Measurements from ENCODE around the gene SGF29.
A peak's percentile ranks its signal among the peaks of the same experiment; 100 is the strongest.
"Not testable (repeated sequence)": the region's sequence is repeated elsewhere in the genome, so short reads cannot be mapped to it uniquely, and the experiment has no call there.

SGF29 gene

GRCh38 chr16:28534542-28535373, 19.0 kb upstream of the SGF29 start:
- DNase-seq = no peak

- DNase-seq = no peak
Measured at GRCh38 chr16:28537076-28537475, 16.6 kb upstream of the SGF29 start.

- no peak for DNase-seq
Measured at GRCh38 chr16:28537964-28538732, 15.6 kb upstream of the SGF29 start.

- peak in 1 of 2 donors; percentile 50 for DNase-seq
Measured at GRCh38 chr16:28538733-28539596, 14.8 kb upstream of the SGF29 start, which contains the start of gene NUPR1. Gene NUPR1, minus strand, starts transcription at chr16:28538974. Its CDS starts 67 bp downstream, at chr16:28538907.

DNA sequence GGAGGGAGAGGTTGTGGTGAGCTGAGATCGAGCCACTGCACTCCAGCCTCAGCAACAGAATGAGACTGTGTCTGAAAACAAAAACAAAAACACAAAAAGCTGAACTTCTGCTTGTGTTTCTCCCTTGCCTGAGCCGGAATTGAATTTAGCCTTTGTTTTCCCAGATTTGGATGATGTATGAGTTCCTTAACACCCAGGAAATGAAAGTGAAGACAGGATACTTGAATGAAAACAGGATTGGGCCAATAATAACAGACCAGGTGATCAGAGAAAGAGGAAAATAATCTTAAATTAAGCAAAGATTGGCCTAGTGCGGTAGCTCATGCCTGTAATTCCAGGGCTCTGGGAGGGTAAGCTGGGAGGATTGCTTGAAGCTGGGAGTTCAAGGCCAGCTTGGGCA, 13.4 kb upstream of the SGF29 start:
- DNase-seq = no peak

- DNase-seq = no peak
Measured at GRCh38 chr16:28542646-28543045, 11.1 kb upstream of the SGF29 start.

DNA sequence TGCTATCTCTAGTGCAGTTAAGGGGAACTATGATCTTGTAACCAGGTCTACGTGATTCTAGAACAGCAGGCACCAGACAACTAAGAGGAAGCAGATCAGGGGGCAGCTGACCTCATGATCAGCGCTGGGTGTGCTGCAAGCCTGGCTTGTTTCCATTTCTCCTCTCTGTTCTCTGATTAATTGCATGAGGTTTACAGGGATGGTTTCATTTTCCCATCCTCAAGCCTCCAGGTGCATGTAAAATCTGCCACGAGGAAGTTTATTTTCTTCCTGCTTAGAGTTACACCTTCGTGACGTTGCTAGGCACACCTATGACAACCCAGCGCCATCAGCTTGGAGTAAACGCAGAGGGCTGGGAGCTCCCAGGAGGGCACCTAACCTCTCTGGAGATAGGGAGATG, 10.6 kb upstream of the SGF29 start:
- DNase-seq = peak; percentile 5 to 12

DNA sequence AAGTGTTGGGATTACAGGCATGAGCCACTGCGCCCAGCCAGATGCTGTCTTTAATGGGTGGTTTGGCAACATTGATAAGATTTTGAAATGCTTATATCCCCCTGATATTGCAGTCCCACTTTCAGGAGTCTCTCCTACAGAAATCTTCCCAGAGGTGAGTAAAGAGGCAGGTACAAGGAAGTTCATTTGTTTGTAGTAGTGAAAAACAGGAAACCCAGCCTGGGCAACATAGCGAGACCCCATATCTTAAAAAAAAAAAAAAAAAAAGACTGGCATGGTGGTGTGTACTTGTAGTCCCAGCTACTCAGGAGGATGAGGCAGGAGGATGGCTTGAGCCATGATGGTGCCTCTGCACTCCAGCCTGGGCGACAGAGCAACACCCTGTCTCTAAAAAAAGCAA, 8.7 kb upstream of the SGF29 start:
- no peak for DNase-seq

DNA sequence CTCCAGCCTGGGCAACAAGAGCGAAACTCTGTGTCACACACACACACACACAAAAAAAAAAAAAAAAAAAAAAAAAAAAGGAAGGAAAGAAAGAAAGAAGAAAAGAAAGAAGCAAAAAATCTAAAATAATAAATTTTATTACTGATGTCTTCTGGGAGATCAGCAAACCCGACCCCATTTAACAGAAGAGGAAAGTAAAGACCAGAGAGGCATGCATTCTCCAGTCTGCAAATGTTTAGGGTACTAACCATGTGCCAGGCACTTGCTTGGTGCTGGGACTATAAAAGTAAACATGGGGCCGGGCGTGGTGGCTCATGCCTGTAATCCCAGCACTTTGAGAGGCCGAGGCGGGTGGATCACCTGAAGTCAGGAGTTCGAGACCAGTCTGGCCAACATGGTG, 7.8 kb upstream of the SGF29 start:
- DNase-seq = not testable (repeated sequence)

DNA sequence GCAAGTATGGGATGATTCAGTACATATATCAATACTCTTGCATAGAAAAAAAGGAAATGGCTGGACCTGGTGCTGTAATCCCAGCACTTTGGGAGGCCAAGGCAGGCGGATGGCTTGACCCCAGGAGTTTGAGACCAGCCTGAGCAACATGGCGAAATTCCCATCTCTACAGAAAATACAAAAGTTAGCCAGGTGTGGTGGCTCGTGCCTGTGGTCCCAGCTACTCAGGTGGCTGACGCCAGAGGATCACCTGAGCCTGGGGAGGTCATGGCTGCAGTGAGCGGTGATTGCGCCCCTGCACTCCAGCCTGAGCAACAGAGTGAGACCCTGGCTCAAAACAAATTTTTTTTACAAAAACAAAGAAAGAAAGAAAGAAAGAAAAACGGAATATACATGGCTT, 7.1 kb upstream of the SGF29 start:
- DNase-seq = no peak

GRCh38 chr16:28548306-28548802, 5.4 kb upstream of the SGF29 start:
- DNase-seq = no peak

GRCh38 chr16:28549301-28549899, 4.3 kb upstream of the SGF29 start:
- no peak for DNase-seq

GRCh38 chr16:28554634-28555423, 1.1 kb downstream of the SGF29 start:
- no peak for DNase-seq

DNA sequence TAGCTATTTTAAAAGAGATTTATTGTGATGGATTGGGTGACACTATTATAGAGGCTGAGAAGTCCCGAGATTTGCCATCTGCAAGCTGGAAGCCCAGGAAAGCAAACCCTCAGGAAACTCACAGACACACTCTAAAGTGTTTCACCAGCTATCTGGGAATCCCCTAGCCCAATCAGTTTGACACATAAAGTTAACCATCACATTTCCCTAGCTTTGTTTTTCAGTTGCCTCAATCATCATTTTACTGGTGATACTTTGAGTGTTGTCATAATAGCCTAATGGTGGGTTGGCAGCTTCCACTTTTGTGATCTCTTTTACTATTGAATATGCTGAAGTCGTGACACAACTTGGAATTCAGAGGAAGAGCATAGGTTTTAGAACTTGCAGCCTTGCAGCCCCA, 1.8 kb downstream of the SGF29 start:
- DNase-seq = no peak

- DNase-seq = no peak
Measured at GRCh38 chr16:28556914-28557320, 3.2 kb downstream of the SGF29 start.

DNA sequence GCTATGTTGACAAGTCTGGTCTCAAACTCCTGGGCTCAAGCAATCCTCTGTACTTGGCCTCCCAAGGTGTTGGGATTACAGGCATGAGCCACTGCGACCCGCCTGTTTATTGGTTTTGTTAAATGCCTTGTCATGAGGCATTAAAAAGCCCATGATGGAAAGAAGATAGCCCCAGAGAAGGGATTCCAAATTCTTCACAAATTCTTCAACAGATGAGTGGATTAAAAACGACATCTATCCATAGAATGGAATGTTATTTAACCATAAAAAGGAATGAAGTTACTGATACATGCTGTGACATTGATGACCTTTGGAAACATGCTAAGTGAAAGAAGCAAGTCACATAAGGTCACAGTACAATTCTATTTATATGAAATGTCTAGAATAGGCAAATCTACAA, 4.7 kb downstream of the SGF29 start:
- no peak for DNase-seq

- DNase-seq = no peak
Measured at GRCh38 chr16:28561557-28562187, 8.0 kb downstream of the SGF29 start.

DNA sequence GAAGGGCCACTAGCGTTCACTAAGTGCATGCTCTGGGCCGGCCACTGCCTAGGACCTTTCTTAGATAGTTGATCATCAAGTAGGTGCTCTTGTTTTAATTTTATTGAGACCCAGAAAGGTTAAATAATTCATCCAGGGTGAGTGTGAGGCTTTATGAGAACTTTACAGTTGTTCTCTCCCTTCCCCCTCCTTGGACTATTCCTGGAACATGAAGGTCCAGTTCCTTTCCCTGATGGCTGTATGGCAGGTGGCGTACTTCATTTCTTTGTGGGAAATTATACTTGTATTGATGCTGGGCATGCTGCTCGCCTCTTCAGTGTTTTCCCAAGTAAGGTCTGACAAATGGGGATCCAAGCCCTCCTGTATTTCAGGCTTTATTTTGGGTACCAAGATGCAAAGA, 8.5 kb downstream of the SGF29 start:
- no peak for DNase-seq

GRCh38 chr16:28563218-28563617, 9.5 kb downstream of the SGF29 start:
- DNase-seq = no peak

- DNase-seq = not testable (repeated sequence)
Measured at GRCh38 chr16:28566233-28566925, 12.7 kb downstream of the SGF29 start.

Data from hippocampal formation (tissue), 2 donors.